Heart right ventricle (tissue), 16 donors: Measurements from ENCODE around the gene SCAMP4. TPM values are rescaled to one million over a fixed set of nuclear protein-coding genes. Genes with fewer than 3 reads are reported as not detected.
A peak's percentile ranks its signal among the peaks of the same experiment; 100 is the strongest.

ENCODE experiments used
- ATAC-seq, 8 donors: fragments of 200-7000 bp; cut with Tn5 transposase; one replicate each; pipeline ENCODE4 v1.9.1; 2020; ENCODE audit warnings: mild to moderate bottlenecking in 8 of 8, moderate library complexity in 8 of 8, moderate number of reproducible peaks in 1 of 8
- DNase-seq, 2 donors: peaks; one replicate each; pipeline ENCODE4 v3.0.0-alpha.2; 2020
- H3K27ac ChIP-seq, 10 donors: fragments of 200-600 bp; sonication (generic) in 2 of 10; one replicate each; pipeline versions ENCODE4 v1.5.0 to v1.8.0; 2020 to 2022; ENCODE audit warnings: mild to moderate bottlenecking in 3 of 10
- H3K27me3 ChIP-seq, 7 donors: fragments of 200-600 bp; one replicate each; pipeline ENCODE4 v1.8.0; 2021 to 2022; ENCODE audit warnings: mild to moderate bottlenecking in 2 of 7
- H3K36me3 ChIP-seq, 9 donors: fragments of 200-600 bp; sonication (generic) in 1 of 9; one replicate each; pipeline versions ENCODE4 v1.5.0 to v1.8.0; 2020 to 2022; ENCODE audit warnings: mild to moderate bottlenecking in 2 of 9
- H3K4me1 ChIP-seq, 9 donors: fragments of 200-600 bp; sonication (generic) in 1 of 9; one replicate each; pipeline versions ENCODE4 v1.5.0 to v1.8.0; 2020 to 2022; ENCODE audit warnings: mild to moderate bottlenecking in 4 of 9
- H3K4me3 ChIP-seq, 10 donors: fragments of 200-600 bp; sonication (generic) in 2 of 10; one replicate each; pipeline versions ENCODE4 v1.5.0 to v1.8.0; 2020 to 2022; ENCODE audit warnings: mild to moderate bottlenecking in 7 of 10, moderate library complexity in 2 of 10
- H3K9me3 ChIP-seq, 11 donors: fragments of 200-600 bp in 10 of 11; sonication (generic) in 2 of 11; one replicate each; pipeline versions ENCODE4 v1.5.0 to v1.8.0; 2013 to 2022; ENCODE audit warnings: mild to moderate bottlenecking in 2 of 11, control low read depth in 1 of 11, moderate library complexity in 1 of 11
- WGBS, 2 donors: extraction: QIAGEN DNeasy Blood & Tissue Kit; methylation state at CpG; one replicate each; pipeline ENCODE4 v1.1.7; 2013; ENCODE audit warnings: inconsistent platforms in 1 of 2; 5-methylcytosine and 5-hydroxymethylcytosine counted together
- intact Hi-C, 10 donors: fragments of 100-400 bp; cut with DNase I; formaldehyde crosslinking; loops; one replicate each; pipeline versions ENCODE4 v1.11.1 to v1.14.2; 2022
- polyA plus RNA-seq, 2 donors: library from polyadenylated mRNA; stranded (reverse); fragments of 200-250 nt; gene quantifications; one replicate each; pipeline ENCODE4 v1.2.3, GENCODE V29; 2013
- total RNA-seq, 10 donors: library from RNA; stranded (reverse); fragmentation: NEBNext Ultra II Directional in 3 of 10; extraction: Animal tissue kit (Norgen Biotek cat#: 25700) in 3 of 10; gene quantifications; one replicate each; pipeline versions ENCODE4 v1.2.1 to v1.2.4, GENCODE V29; 2021 to 2023
- TF ChIP-seq, protein P1 (sequence below), 9 donors: fragments of 200-600 bp; sonication (generic) in 2 of 9; IDR thresholded peaks; one replicate each; pipeline versions ENCODE4 v1.5.0 to v1.8.0; 2021 to 2022; ENCODE audit warnings: antibody characterized with exemption in 9 of 9, mild to moderate bottlenecking in 5 of 9, moderate library complexity in 1 of 9
- donor health status: Arrhythmogenic right ventricular cardiomyopathy.
- donor health status: ischemic (EF 13 %, LVEDD 7.1; RV severe dilation, severe dysfunction).
- donor health status: healthy with polysubstance abuse.
- donor health status: DM: no; HTN: yes; CAD: no.
- donor health status: DM: no; HTN: no; CAD: no.
- donor health status: ischemic (EF 25% LVEDD 6.9; RV normal size, moderate dysfunction).
- donor health status: ischemic (EF 25% LVEDD 5.7; RV mildly dilated, moderate dysfunction).
- donor health status: healthy.
- donor health status: DM: yes; HTN: yes; CAD: no.
- donor health status: Ischemic cardiomyopathy.
- donor health status: ischemic (EF 35%, LVEDD 5.7; RV mildly dilated, moderate dysfunction).
- donor health status: nonischemic (EF 11% LVEDD 7.7; RV severe dilation, severe dysfunction).
- donor health status: DM: yes; HTN: yes; CAD: no.
- donor health status: PGD.
- donor health status: ischemic (EF 29% LVEDD 5.4; RV normal size, mild dysfunction).
- donor health status: nonischemic (EF 23%, LVEDD 6.1; RV moderate dilation, normal function).

The SCAMP4 gene
- total and polyA plus RNA-seq, 12 donors, result 11.7 to 24.2 (median 15.8) TPM

DNA sequence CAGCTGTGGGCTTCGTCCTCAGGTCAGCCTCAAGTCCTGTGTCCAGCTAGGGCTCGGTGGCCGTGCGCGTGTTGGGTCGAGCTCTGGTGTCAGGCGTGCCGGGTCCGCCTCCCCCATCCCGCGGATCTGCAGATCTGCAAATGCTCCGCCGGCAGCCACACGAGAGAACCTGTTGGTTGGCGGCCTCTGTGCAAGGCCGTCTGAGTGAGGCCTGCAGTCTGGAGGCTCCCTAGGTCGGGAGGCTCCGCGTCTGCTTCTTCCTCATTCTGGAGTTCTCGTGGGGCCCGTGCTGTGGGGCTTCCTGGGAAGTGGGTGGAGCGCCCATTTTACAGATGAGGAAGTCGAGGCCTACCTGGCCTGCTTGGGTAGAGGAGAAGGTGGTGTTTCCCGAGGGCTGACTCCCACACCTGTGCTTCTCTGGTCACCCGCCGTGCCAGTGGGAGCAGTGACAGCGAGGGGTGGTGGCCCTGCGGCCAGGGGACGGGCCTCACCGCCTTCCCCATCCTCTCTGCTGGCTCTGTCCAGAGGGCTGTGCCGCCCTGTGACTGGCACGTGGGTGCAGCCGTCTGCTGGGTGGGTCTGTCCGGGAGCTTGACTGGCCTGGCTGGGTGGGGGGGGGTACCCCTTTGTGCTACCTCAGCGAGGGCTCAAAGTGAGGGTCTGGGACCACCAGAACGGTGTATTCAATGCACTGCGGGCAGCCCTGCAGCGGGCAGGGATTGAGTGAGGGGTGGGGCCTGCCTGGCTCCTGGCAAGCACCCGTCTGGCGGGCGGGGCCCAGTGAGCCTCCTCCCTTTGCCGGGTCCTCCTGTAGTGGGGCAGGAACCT, 39.1 kb downstream of the SCAMP4 start:
- Histone ChIP-seq H3K9me3 (no peaks in the 10 kb centered on the region), H3K27me3 (no peaks in the 10 kb centered on the region), H3K4me3 (peak overlapping the region in 1 of 10 donors; percentile 58), H3K36me3 (peaks cover 0 to 5% (median 0%) of the 10 kb centered on the region in 9 donors), H3K27ac (peak overlapping the region in 1 of 10 donors; percentile 85), H3K4me1 (peaks cover 9 to 54% (median 33%) of the 10 kb centered on the region in 9 donors)
- ATAC-seq, result no peak
- TF ChIP-seq, protein P1, sequence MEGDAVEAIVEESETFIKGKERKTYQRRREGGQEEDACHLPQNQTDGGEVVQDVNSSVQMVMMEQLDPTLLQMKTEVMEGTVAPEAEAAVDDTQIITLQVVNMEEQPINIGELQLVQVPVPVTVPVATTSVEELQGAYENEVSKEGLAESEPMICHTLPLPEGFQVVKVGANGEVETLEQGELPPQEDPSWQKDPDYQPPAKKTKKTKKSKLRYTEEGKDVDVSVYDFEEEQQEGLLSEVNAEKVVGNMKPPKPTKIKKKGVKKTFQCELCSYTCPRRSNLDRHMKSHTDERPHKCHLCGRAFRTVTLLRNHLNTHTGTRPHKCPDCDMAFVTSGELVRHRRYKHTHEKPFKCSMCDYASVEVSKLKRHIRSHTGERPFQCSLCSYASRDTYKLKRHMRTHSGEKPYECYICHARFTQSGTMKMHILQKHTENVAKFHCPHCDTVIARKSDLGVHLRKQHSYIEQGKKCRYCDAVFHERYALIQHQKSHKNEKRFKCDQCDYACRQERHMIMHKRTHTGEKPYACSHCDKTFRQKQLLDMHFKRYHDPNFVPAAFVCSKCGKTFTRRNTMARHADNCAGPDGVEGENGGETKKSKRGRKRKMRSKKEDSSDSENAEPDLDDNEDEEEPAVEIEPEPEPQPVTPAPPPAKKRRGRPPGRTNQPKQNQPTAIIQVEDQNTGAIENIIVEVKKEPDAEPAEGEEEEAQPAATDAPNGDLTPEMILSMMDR (IDR thresholded peaks at IDR 0.05), result no peak
- intact Hi-C loops, result no loop called here
- DNase-seq, result no peak
- WGBS, 2 donors, result 87 to 88% methylated on average over 41 to 42 of the region's 42 CpGs

DNA sequence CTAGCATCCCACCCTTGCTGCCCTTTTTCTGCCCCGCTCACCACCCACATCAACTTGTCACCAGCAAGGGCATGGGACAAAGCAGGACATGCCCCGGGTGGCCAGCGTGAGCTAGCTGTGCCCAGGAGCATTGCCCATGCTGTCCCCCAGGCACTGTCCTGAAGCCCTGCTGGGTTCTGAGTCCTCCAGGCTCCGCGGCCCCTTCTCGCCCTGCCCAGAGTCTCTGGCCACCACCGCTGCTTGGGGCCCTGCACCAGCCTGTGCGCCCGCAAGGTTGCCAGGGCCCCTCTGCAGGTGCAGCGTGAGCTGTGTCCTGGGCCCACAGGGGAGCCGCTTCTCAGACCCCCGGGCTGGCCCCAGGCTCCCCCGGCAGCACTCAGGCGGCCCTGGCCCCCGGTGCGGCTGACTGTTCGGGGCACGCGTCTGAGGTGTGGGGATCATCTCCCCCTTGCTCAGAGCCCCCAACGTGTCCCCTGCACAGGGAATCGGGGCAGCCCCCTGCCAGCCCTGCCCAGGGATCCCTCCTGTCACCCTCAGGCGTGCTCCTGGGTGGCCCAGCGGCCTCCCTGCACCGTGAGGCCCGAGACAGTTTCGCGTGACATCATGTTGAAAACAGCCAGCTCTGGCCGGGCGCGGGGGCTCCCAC, 39.8 kb downstream of the SCAMP4 start:
- H3K9me3 ChIP-seq, result no peaks in the 10 kb centered on the region
- no peak overlapping the region for H3K27ac ChIP-seq
- no peak overlapping the region for H3K4me3 ChIP-seq
- no peaks in the 10 kb centered on the region for H3K27me3 ChIP-seq
- H3K36me3 ChIP-seq, result peaks cover 0 to 13% (median 0%) of the 10 kb centered on the region in 9 donors
- TF ChIP-seq, protein P1 (IDR thresholded peaks at IDR 0.05), result no peak
- no peak for ATAC-seq
- intact Hi-C loops, result no loop called here
- H3K4me1 ChIP-seq, result peaks cover 9 to 47% (median 26%) of the 10 kb centered on the region in 9 donors
- no peak for DNase-seq
- 92% methylated on average over 30 of the region's 30 CpGs for WGBS, 2 donors

DNA sequence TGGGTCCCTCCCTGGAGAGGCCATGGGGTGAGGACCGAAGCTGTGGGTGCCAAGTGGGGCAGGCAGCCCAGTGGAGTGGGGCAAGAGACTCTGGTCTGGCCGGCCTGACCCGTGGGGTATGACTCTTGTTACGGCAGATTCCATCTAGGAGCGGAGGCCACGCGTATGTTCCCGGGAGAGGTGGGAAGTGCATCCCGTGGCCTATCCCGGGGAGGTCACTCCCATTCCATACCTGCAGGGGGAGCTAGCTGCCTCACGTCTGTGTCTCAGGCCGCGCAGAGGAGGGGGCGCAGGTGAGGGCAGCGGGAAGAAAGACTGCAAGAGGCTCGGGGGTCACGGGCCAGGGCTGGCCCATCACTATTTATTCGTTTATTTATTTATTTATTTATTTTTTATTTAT, 40.7 kb downstream of the SCAMP4 start:
- intact Hi-C loops, result no loop called here

DNA sequence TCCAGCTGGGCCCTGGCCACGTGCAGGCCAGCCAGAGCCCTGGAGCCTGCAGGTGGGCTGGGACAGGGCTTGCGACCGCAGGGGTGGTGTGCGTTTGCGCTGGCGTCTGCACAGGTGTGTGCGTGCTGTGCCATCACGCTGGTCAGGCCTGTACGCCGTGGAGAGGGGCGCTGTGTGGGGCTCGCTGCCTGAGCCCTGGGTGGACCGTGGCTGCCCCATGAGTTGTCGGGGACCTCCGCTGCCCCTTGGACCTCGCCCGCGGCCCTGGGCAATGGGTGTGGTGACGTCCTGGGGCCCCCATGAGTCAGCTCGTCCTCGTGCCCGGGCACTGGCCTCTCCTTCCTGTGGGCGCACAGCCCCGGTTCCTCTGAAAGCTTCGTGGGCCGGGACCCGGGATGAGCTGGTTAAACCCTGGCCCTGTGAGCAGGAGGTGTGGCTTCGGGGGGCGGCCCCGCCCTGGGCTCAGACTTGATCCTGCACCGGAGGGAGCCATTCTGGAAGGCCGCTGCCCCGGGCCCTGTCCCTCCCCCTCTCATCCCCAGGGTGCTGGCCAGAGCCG, 42.5 kb downstream of the SCAMP4 start:
- H3K27me3 ChIP-seq, result no peaks in the 10 kb centered on the region
- H3K36me3 ChIP-seq, result peaks cover 0 to 27% (median 0%) of the 10 kb centered on the region in 9 donors
- H3K4me3 ChIP-seq, result no peak overlapping the region
- H3K9me3 ChIP-seq, result no peaks in the 10 kb centered on the region
- H3K4me1 ChIP-seq, result peaks cover 4 to 37% (median 16%) of the 10 kb centered on the region in 9 donors
- TF ChIP-seq, protein P1 (IDR thresholded peaks at IDR 0.05), result no peak
- ATAC-seq (peak in 2 of 8 donors; percentile 2 to 6), DNase-seq (no peak)
- intact Hi-C loops, result no loop called here
- 86 to 89% methylated on average over 34 of the region's 34 CpGs for WGBS, 2 donors
- H3K27ac ChIP-seq, result no peak overlapping the region

More for the DNA sequence above, 40.7 kb downstream of the SCAMP4 start:
- H3K27me3 ChIP-seq, result no peaks in the 10 kb centered on the region
- H3K27ac ChIP-seq, result no peak overlapping the region
- peak in 1 of 2 donors; percentile 32 for DNase-seq
- no peak for ATAC-seq
- no peak overlapping the region for H3K4me3 ChIP-seq
- no peaks in the 10 kb centered on the region for H3K9me3 ChIP-seq
- TF ChIP-seq, protein P1 (IDR thresholded peaks at IDR 0.05), result peak; percentile 36 to 67 (median 55)
- 61 to 63% methylated on average over 18 of the region's 18 CpGs for whole genome bisulfite sequencing, 2 donors
- peaks cover 0 to 20% (median 0%) of the 10 kb centered on the region in 9 donors for H3K36me3 ChIP-seq
- peaks cover 9 to 42% (median 22%) of the 10 kb centered on the region in 9 donors for H3K4me1 ChIP-seq
